ENCODE data around the gene DCAF5. TPM values are rescaled to one million over a fixed set of nuclear protein-coding genes. Genes with fewer than 3 reads are reported as not detected.

Gene DCAF5
- total and polyA plus RNA-seq, 2 of the 13 experiments (the other 11 are each of a cell fraction or from before 2014, with no cell fraction given) = 13.4 to 31.6 TPM

GRCh38 chr14:69093631-69094421 is 59.1 kb downstream of the DCAF5 start (continued):
- TF ChIP-seq, protein P1, sequence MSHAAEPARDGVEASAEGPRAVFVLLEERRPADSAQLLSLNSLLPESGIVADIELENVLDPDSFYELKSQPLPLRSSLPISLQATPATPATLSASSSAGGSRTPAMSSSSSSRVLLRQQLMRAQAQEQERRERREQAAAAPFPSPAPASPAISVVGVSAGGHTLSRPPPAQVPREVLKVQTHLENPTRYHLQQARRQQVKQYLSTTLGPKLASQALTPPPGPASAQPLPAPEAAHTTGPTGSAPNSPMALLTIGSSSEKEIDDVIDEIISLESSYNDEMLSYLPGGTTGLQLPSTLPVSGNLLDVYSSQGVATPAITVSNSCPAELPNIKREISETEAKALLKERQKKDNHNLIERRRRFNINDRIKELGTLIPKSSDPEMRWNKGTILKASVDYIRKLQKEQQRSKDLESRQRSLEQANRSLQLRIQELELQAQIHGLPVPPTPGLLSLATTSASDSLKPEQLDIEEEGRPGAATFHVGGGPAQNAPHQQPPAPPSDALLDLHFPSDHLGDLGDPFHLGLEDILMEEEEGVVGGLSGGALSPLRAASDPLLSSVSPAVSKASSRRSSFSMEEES (CRISPR knock-in tag; IDR thresholded peaks at IDR 0.05) = 0 out of 2 replicates have a peak, but pooled peaks have one; percentile 43
- TF ChIP-seq MTF1 (CRISPR knock-in tag; IDR thresholded peaks at IDR 0.05) (no peak), HDAC1 (CRISPR knock-in tag; IDR thresholded peaks at IDR 0.05) (peak; percentile 41; the same call in 1 of the 2 replicates), FOXK2 (IDR thresholded peaks at IDR 0.05) (peak; percentile 63), ZBTB20 (CRISPR knock-in tag; IDR thresholded peaks at IDR 0.05; ENCODE audit: borderline replicate concordance, low read depth) (no peak), ZNF264 (CRISPR knock-in tag; IDR thresholded peaks at IDR 0.05) (0 out of 2 replicates have a peak, but pooled peaks have one; percentile 74), ZNF207 (IDR thresholded peaks at IDR 0.05; ENCODE audit: borderline replicate concordance) (no peak), ZSCAN30 (CRISPR knock-in tag; IDR thresholded peaks at IDR 0.05) (no peak), ZNF615 (CRISPR knock-in tag; IDR thresholded peaks at IDR 0.05; ENCODE audit: borderline replicate concordance) (no peak), TBX3 (IDR thresholded peaks at IDR 0.05; ENCODE audit: borderline replicate concordance) (no peak), MXD4 (CRISPR knock-in tag; IDR thresholded peaks at IDR 0.05) (no peak), RFX5 (IDR thresholded peaks at IDR 0.05; ENCODE audit: low read depth, low read length) (no peak), MED8 (CRISPR knock-in tag; IDR thresholded peaks at IDR 0.05; ENCODE audit: insufficient replicate concordance) (no peak), RAD51 (IDR thresholded peaks at IDR 0.05; ENCODE audit: borderline replicate concordance) (no peak), ZBTB38 (CRISPR knock-in tag; IDR thresholded peaks at IDR 0.05) (no peak), ZNF451 (CRISPR knock-in tag; IDR thresholded peaks at IDR 0.05) (no peak), ZNF792 (CRISPR knock-in tag; IDR thresholded peaks at IDR 0.05) (peak; percentile 59), SP1 (IDR thresholded peaks at IDR 0.05) (no peak), SP1 (CRISPR knock-in tag; IDR thresholded peaks at IDR 0.05) (no peak), ZNF7 (CRISPR knock-in tag; IDR thresholded peaks at IDR 0.05) (no peak), MED13 (CRISPR knock-in tag; IDR thresholded peaks at IDR 0.05) (no peak), ZNF234 (CRISPR knock-in tag; conservative IDR thresholded peaks at IDR 0.05) (no peak), ZNF335 (CRISPR knock-in tag; IDR thresholded peaks at IDR 0.05) (0 out of 2 replicates have a peak, but pooled peaks have one; percentile 35), PPARG (CRISPR knock-in tag; conservative IDR thresholded peaks at IDR 0.05) (0 out of 2 replicates have a peak, but pooled peaks have one; percentile 49), ZNF737 (CRISPR knock-in tag; IDR thresholded peaks at IDR 0.05; ENCODE audit: borderline replicate concordance) (no peak)
- TF ChIP-seq, protein P2, sequence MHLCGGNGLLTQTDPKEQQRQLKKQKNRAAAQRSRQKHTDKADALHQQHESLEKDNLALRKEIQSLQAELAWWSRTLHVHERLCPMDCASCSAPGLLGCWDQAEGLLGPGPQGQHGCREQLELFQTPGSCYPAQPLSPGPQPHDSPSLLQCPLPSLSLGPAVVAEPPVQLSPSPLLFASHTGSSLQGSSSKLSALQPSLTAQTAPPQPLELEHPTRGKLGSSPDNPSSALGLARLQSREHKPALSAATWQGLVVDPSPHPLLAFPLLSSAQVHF (CRISPR knock-in tag; IDR thresholded peaks at IDR 0.05) = no peak

Data from HepG2 (cell line).